Activated naive CD8-positive, alpha-beta T cell treated with anti-CD3 and anti-CD28 coated beads, Interleukin-2, amount 10 ng/mL, durations not matched to agents 7 days and 5 days (primary cell): Measurements from ENCODE around the gene PIP5KL1. TPM values are rescaled to one million over a fixed set of nuclear protein-coding genes. Genes with fewer than 3 reads are reported as not detected.
A peak's percentile ranks its signal among the peaks of the same experiment; 100 is the strongest.

Source experiments
- ATAC-seq: fragments of 150-1000 bp; cut with Tn5 transposase; one replicate; pipeline ENCODE4 v1.10.0; 2021; ENCODE audit warnings: low read depth, moderate library complexity
- POLR2A ChIA-PET: fragments of 350-600 bp; sonication (Branson Sonifier 250); formaldehyde crosslinking; loops from one replicate; lab custom pipeline; 2021; ENCODE audit warnings: antibody characterized with exemption; lab: Charles Lee
- DNase-seq: peaks from one replicate; pipeline ENCODE4 v3.0.0; 2021
- H3K27ac Mint-ChIP-seq: one replicate; pipeline ENCODE4 v1.8.0; 2022; ENCODE audit warnings: mild to moderate bottlenecking, mixed read lengths
- H3K27me3 Mint-ChIP-seq: one replicate; pipeline ENCODE4 v1.8.0; 2022; ENCODE audit warnings: mild to moderate bottlenecking, moderate library complexity, mixed read lengths
- H3K36me3 Mint-ChIP-seq: one replicate; pipeline ENCODE4 v1.8.0; 2021; ENCODE audit warnings: mild to moderate bottlenecking, mixed read lengths
- H3K4me1 Mint-ChIP-seq: one replicate; pipeline ENCODE4 v1.8.0; 2021; ENCODE audit warnings: mixed read lengths
- H3K4me3 Mint-ChIP-seq: one replicate; pipeline ENCODE4 v1.8.0; 2022; ENCODE audit warnings: mild to moderate bottlenecking, moderate library complexity, mixed read lengths
- H3K9me3 Mint-ChIP-seq: one replicate; pipeline ENCODE4 v1.8.0; 2021; ENCODE audit warnings: mixed read lengths
- total RNA-seq, 2 experiments: library from RNA; stranded (reverse); gene quantifications; one replicate each; pipeline ENCODE4 v1.2.3, GENCODE V29; 2021

The PIP5KL1 gene
- total RNA-seq, 2 experiments from 2014 or later = 1.5 to 1.9 TPM

DNA sequence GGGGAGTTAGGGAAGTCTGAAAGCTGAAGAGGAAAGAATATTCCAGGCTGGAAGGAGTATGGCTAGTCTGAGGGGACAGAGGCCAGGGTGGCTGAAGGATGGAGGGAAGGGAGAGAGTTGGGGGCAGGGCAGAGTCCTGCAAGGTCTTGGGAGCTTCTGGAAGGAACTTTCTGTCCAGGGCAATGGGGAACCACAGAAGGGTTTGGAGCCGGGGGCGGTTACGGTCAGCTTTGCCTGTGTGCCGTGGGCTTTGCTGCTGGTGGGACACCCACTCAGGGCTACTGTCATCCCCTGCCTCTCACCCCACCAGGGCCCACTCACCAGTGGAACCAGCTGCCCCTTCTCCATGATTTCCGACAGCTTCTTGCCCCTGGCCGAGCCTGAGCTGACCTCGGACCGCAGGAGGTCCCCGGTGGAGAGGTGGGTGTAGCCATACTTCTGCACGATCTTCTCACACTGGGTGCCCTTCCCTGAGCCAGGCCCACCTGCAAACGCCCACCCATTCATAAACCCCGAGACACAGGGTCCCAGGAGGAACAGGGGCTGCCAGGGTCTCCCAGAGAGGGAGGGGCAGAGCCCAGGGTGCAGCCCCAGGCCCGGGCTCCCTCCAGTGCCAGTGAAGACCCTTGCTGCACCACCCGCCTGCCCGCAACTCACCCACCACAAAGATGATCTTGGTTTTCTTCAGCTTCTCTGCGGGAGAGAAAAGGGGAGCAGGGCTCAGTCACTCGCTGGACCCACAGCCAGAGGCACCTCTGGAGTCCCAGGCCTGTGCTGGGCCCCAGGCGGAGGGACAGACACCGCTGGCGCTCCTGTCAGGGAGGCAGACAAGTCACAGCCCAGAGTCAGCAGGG is 58.0 kb downstream of the PIP5KL1 start:
- Mint-ChIP-seq H3K27me3 (no peaks in the 10 kb centered on the region), H3K4me3 (no peak overlapping the region), H3K27ac (no peak overlapping the region), H3K4me1 (no peaks in the 10 kb centered on the region), H3K9me3 (no peaks in the 10 kb centered on the region), H3K36me3 (no peaks in the 10 kb centered on the region)
- POLR2A ChIA-PET = no interaction called here
- ATAC-seq (no peak), DNase-seq (no peak)

DNA sequence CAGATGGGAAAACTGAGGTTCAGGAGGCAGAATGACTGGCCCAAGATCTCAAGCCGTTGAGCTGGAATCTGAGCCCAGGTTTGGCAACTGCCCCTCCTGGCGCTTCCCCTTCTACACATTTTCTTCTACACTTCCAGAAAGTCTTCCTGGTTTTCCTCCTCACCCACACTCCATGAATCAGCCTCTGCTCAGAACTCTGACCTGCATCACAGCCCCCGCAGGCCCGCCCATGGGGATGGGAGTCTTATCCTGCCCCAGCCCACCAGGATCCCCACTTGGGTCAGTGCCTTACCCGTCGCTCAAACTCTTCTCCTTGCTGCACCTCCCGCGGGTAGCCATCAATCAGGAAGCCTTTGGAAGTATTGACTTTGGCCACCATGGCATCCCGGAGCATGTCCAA is 59.0 kb downstream of the PIP5KL1 start:
- no peak for DNase-seq
- H3K36me3 Mint-ChIP-seq = no peaks in the 10 kb centered on the region
- POLR2A ChIA-PET = no interaction called here
- H3K4me3 Mint-ChIP-seq = no peak overlapping the region
- H3K27ac Mint-ChIP-seq = peak overlapping the region; percentile 52
- no peaks in the 10 kb centered on the region for H3K27me3 Mint-ChIP-seq
- no peak for ATAC-seq
- H3K9me3 Mint-ChIP-seq = no peaks in the 10 kb centered on the region
- H3K4me1 Mint-ChIP-seq = no peaks in the 10 kb centered on the region

DNA sequence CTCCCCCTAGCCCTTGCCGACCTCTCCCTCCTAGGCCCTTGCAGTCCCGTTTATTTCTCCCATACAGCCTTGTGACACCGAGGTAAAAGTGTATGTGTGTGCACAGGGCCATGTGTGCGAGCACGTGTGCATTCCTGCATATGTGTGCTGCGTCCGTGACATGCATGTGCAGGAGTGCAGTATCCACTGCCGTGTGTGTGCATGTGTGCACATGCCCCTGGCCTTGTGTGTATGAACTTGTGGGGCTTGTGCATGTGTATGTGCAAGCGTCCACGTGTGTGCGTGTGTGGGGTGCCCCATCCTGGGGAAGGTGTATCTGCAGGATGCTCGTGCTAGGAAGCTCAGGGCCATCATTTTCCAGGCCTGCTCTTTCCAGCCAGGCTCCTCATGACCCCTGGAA is 59.7 kb downstream of the PIP5KL1 start:
- Mint-ChIP-seq H3K27ac (no peak overlapping the region), H3K4me1 (peaks cover 1% of the 10 kb centered on the region), H3K27me3 (no peaks in the 10 kb centered on the region), H3K9me3 (no peaks in the 10 kb centered on the region), H3K36me3 (peaks cover 1% of the 10 kb centered on the region), H3K4me3 (no peak overlapping the region)
- POLR2A ChIA-PET = interaction anchor here (0.7 to 2.4 kb wide), 5 partner anchors 67 to 101 kb away, joined by 3 to 19 read pairs (median 6); partner anchors contain the start of genes CDK9 and FPGS
- no peak for ATAC-seq
- no peak for DNase-seq

Other genes starting within 250 kb of the PIP5KL1 start
- gene CFAP157, start 223.8 kb downstream of the PIP5KL1 start, total RNA-seq = under 1 TPM in 1 of 2 experiments, not detected in 1; 0.23 TPM
- 10 to 100 TPM in 1 of 2 experiments, 1 to 10 TPM in 1; 9.9 to 13.1 TPM for gene PTRH1, start 215.1 kb downstream of the PIP5KL1 start, total RNA-seq
- gene TTC16, start 214.7 kb downstream of the PIP5KL1 start, total RNA-seq = 1 to 10 TPM; 4.4 to 5.3 TPM
- gene TOR2A, start 195.5 kb downstream of the PIP5KL1 start, total RNA-seq = 10 to 100 TPM; 21.7 to 24.4 TPM
- 10 to 100 TPM; 64.6 to 67.1 TPM for gene SH2D3C, start 152.1 kb downstream of the PIP5KL1 start, total RNA-seq
- 100 to 1,000 TPM; 134 to 136 TPM for gene CDK9, start 144.7 kb downstream of the PIP5KL1 start, total RNA-seq
- 100 to 1,000 TPM; 108 to 109 TPM for gene FPGS, start 127.9 kb downstream of the PIP5KL1 start, total RNA-seq
- gene ENG, start 76.1 kb downstream of the PIP5KL1 start, total RNA-seq = 10 to 100 TPM; 19.7 to 20.1 TPM
- 10 to 100 TPM; 46.8 to 54.6 TPM for gene AK1, start 53.1 kb downstream of the PIP5KL1 start, total RNA-seq
- gene ST6GALNAC6, start 31.2 kb downstream of the PIP5KL1 start, total RNA-seq = 100 to 1,000 TPM; 105 to 112 TPM
- gene ST6GALNAC4, start 13.7 kb downstream of the PIP5KL1 start, total RNA-seq = 10 to 100 TPM; 51.1 to 59.5 TPM
- gene DPM2, start 7.1 kb upstream of the PIP5KL1 start, total RNA-seq = 10 to 100 TPM; 49.2 to 54.2 TPM
- 100 to 1,000 TPM; 329 to 366 TPM for gene EEIG1, start 50.2 kb upstream of the PIP5KL1 start, total RNA-seq
- gene NAIF1, start 136.5 kb upstream of the PIP5KL1 start, total RNA-seq = 10 to 100 TPM; 11.8 to 13.2 TPM
- 10 to 100 TPM; 21.2 to 21.8 TPM for gene SLC25A25, start 137.5 kb upstream of the PIP5KL1 start, total RNA-seq
- gene PTGES2, start 197.0 kb upstream of the PIP5KL1 start, total RNA-seq = 10 to 100 TPM; 51.8 to 53.2 TPM
- gene LCN2, start 218.7 kb upstream of the PIP5KL1 start, total RNA-seq = not detected
- 10 to 100 TPM; 77.6 to 90.9 TPM for gene BBLN, start 229.5 kb upstream of the PIP5KL1 start, total RNA-seq